HepG2 (cell line): Measurements from ENCODE around the gene DDX50.

Experiments used
- EZH2 ChIP-seq: conservative IDR thresholded peaks from 2 replicates; pipeline ENCODE4 v1.6.1; 2012; ENCODE audit warnings: mild to moderate bottlenecking, low read depth, low read length, moderate library complexity
- FOXM1 ChIP-seq: sonication (generic); formaldehyde crosslinking; IDR thresholded peaks from 2 replicates; pipeline ENCODE4 v1.5.0; 2020; ENCODE audit warnings: missing genetic modification reagents
- FUBP1 ChIP-seq: sonication (generic); formaldehyde crosslinking; IDR thresholded peaks from 2 replicates; pipeline ENCODE4 v1.5.1; 2020; ENCODE audit warnings: missing genetic modification reagents, mild to moderate bottlenecking, borderline replicate concordance
- KDM5A ChIP-seq: fragments of 200-600 bp; sonication (generic); IDR thresholded peaks from 2 replicates; pipeline ENCODE4 v1.7.0; 2018; ENCODE audit warnings: antibody characterized with exemption, mild to moderate bottlenecking, low read length, borderline replicate concordance
- RFX1 ChIP-seq: fragments of 450-650 bp; IDR thresholded peaks from 2 replicates; pipeline ENCODE4 v1.6.1; 2017
- SP2 ChIP-seq: sonication (generic); formaldehyde crosslinking; IDR thresholded peaks from 2 replicates; pipeline ENCODE4 v1.5.1; 2020; ENCODE audit warnings: mild to moderate bottlenecking, missing genetic modification reagents
- ZNF605 ChIP-seq: sonication (generic); formaldehyde crosslinking; IDR thresholded peaks from 2 replicates; pipeline ENCODE4 v1.8.0; 2022; ENCODE audit warnings: mild to moderate bottlenecking, missing genetic modification reagents
- ZSCAN30 ChIP-seq: sonication (generic); formaldehyde crosslinking; IDR thresholded peaks from 2 replicates; pipeline ENCODE4 v1.5.0; 2020; ENCODE audit warnings: mild to moderate bottlenecking, missing genetic modification reagents
- TF ChIP-seq, protein P1 (sequence below): sonication (generic); formaldehyde crosslinking; IDR thresholded peaks from 2 replicates; pipeline ENCODE4 v1.4.0; 2020; ENCODE audit warnings: missing genetic modification reagents
- TF ChIP-seq, protein P2 (sequence below): sonication (generic); formaldehyde crosslinking; IDR thresholded peaks from 2 replicates; pipeline ENCODE4 v1.5.0; 2020; ENCODE audit warnings: missing genetic modification reagents, mild to moderate bottlenecking, borderline replicate concordance

GRCh38 chr10:68957284-68957615 lies 56.1 kb downstream of the DDX50 start:
- TF ChIP-seq, protein P1, sequence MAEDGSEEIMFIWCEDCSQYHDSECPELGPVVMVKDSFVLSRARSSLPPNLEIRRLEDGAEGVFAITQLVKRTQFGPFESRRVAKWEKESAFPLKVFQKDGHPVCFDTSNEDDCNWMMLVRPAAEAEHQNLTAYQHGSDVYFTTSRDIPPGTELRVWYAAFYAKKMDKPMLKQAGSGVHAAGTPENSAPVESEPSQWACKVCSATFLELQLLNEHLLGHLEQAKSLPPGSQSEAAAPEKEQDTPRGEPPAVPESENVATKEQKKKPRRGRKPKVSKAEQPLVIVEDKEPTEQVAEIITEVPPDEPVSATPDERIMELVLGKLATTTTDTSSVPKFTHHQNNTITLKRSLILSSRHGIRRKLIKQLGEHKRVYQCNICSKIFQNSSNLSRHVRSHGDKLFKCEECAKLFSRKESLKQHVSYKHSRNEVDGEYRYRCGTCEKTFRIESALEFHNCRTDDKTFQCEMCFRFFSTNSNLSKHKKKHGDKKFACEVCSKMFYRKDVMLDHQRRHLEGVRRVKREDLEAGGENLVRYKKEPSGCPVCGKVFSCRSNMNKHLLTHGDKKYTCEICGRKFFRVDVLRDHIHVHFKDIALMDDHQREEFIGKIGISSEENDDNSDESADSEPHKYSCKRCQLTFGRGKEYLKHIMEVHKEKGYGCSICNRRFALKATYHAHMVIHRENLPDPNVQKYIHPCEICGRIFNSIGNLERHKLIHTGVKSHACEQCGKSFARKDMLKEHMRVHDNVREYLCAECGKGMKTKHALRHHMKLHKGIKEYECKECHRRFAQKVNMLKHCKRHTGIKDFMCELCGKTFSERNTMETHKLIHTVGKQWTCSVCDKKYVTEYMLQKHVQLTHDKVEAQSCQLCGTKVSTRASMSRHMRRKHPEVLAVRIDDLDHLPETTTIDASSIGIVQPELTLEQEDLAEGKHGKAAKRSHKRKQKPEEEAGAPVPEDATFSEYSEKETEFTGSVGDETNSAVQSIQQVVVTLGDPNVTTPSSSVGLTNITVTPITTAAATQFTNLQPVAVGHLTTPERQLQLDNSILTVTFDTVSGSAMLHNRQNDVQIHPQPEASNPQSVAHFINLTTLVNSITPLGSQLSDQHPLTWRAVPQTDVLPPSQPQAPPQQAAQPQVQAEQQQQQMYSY = no peak
- TF ChIP-seq KDM5A = no peak
- TF ChIP-seq ZNF605 (CRISPR knock-in tag) = no peak
- no peak for TF ChIP-seq ZSCAN30 (CRISPR knock-in tag)
- TF ChIP-seq FUBP1 (CRISPR knock-in tag) = no peak
- TF ChIP-seq, protein P2, sequence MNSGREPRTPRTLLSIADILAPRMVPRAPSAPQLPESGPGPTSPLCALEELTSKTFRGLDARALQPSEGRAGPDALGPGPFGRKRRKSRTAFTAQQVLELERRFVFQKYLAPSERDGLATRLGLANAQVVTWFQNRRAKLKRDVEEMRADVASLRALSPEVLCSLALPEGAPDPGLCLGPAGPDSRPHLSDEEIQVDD (CRISPR knock-in tag) = no peak
- no peak for TF ChIP-seq RFX1
- TF ChIP-seq EZH2 = no peak
- no peak for TF ChIP-seq SP2 (CRISPR knock-in tag)
- no peak for TF ChIP-seq FOXM1 (CRISPR knock-in tag)
